SK-N-SH treated with all-trans-retinoic acid at 6 μM for 48 hours (cell line): ENCODE data around the gene S100P.

Source experiments
- ATAC-seq: fragments of 200-7000 bp; cut with Tn5 transposase; 3 replicates; pipeline ENCODE4 v1.9.1; 2020; ENCODE audit warnings: mild to moderate bottlenecking, moderate library complexity
- ARNTL ChIP-seq: fragments of 450-650 bp; formaldehyde crosslinking; IDR thresholded peaks from 2 replicates; pipeline ENCODE4 v1.5.0; 2020; ENCODE audit warnings: low read depth, mild to moderate bottlenecking, moderate library complexity, borderline replicate concordance
- BACH2 ChIP-seq: fragments of 250-450 bp; sonication (Bioruptor Pico); IDR thresholded peaks from 2 replicates; pipeline ENCODE4 v1.9.0; 2021; ENCODE audit warnings: mild to moderate bottlenecking, borderline replicate concordance
- CREB5 ChIP-seq: fragments of 250-450 bp; sonication (Bioruptor Pico); IDR thresholded peaks from 2 replicates; pipeline ENCODE4 v1.5.1; 2020; ENCODE audit warnings: low read depth, mild to moderate bottlenecking, moderate library complexity
- CSDC2 ChIP-seq: fragments of 250-450 bp; sonication (Bioruptor Pico); IDR thresholded peaks from 2 replicates; pipeline ENCODE4 v1.5.0; 2020; ENCODE audit warnings: mild to moderate bottlenecking, moderate library complexity
- ESRRG ChIP-seq: fragments of 250-450 bp; sonication (Bioruptor Pico); IDR thresholded peaks from 2 replicates; pipeline ENCODE4 v1.6.1; 2021; ENCODE audit warnings: mild to moderate bottlenecking
- GLIS3 ChIP-seq: fragments of 250-450 bp; sonication (Bioruptor Pico); IDR thresholded peaks from 2 replicates; pipeline ENCODE4 v1.5.0; 2020; ENCODE audit warnings: mild to moderate bottlenecking, moderate library complexity
- ISL1 ChIP-seq: fragments of 250-450 bp; sonication (Bioruptor Pico); IDR thresholded peaks from 2 replicates; pipeline ENCODE4 v2.1.2; 2022; ENCODE audit warnings: mild to moderate bottlenecking, moderate library complexity
- OSR1 ChIP-seq: fragments of 250-450 bp; sonication (Bioruptor Pico); IDR thresholded peaks from 2 replicates; pipeline ENCODE4 v1.8.0; 2022; ENCODE audit warnings: moderate library complexity, mild to moderate bottlenecking, inconsistent platforms
- POU6F1 ChIP-seq: fragments of 250-450 bp; sonication (Bioruptor Pico); IDR thresholded peaks from 2 replicates; pipeline ENCODE4 v1.8.0; 2021; ENCODE audit warnings: low read depth, mild to moderate bottlenecking, moderate library complexity, borderline replicate concordance
- PPARA ChIP-seq: fragments of 250-450 bp; sonication (Bioruptor Pico); IDR thresholded peaks from 2 replicates; pipeline ENCODE4 v1.5.0; 2020; ENCODE audit warnings: mild to moderate bottlenecking, borderline replicate concordance
- RARB ChIP-seq: fragments of 250-450 bp; sonication (Bioruptor Pico); IDR thresholded peaks from 2 replicates; pipeline ENCODE4 v1.8.0; 2021; ENCODE audit warnings: mild to moderate bottlenecking, moderate library complexity
- SNAI2 ChIP-seq: fragments of 250-450 bp; sonication (Bioruptor Pico); IDR thresholded peaks from 2 replicates; pipeline ENCODE4 v1.5.0; 2020; ENCODE audit warnings: mild to moderate bottlenecking, moderate library complexity
- TCF4 ChIP-seq: fragments of 250-450 bp; sonication (Bioruptor Pico); IDR thresholded peaks from 2 replicates; pipeline ENCODE4 v1.8.0; 2021; ENCODE audit warnings: mild to moderate bottlenecking, moderate library complexity, borderline replicate concordance
- TOX ChIP-seq: fragments of 250-450 bp; sonication (Bioruptor Pico); IDR thresholded peaks from 2 replicates; pipeline ENCODE4 v1.8.0; 2021; ENCODE audit warnings: mild to moderate bottlenecking, moderate library complexity, borderline replicate concordance
- TSHZ2 ChIP-seq: fragments of 250-450 bp; sonication (Bioruptor Pico); IDR thresholded peaks from 2 replicates; pipeline ENCODE4 v1.5.0; 2020; ENCODE audit warnings: mild to moderate bottlenecking, moderate library complexity
- ZC3H10 ChIP-seq: fragments of 250-450 bp; sonication (Bioruptor Pico); IDR thresholded peaks from 2 replicates; pipeline ENCODE4 v1.5.1; 2021; ENCODE audit warnings: mild to moderate bottlenecking, moderate library complexity
- ZFP3 ChIP-seq: fragments of 250-450 bp; sonication (Bioruptor Pico); IDR thresholded peaks from 2 replicates; pipeline ENCODE4 v1.5.0; 2020; ENCODE audit warnings: mild to moderate bottlenecking, moderate library complexity
- ZFP30 ChIP-seq: fragments of 450-650 bp; formaldehyde crosslinking; IDR thresholded peaks from 2 replicates; pipeline ENCODE4 v1.5.0; 2022; ENCODE audit warnings: mild to moderate bottlenecking, moderate library complexity
- ZNF565 ChIP-seq: fragments of 450-650 bp; formaldehyde crosslinking; conservative IDR thresholded peaks from 2 replicates; pipeline ENCODE4 v1.5.0; 2020; ENCODE audit warnings: low read depth, mild to moderate bottlenecking, moderate library complexity
- ZNF70 ChIP-seq: fragments of 450-650 bp; formaldehyde crosslinking; IDR thresholded peaks from 2 replicates; pipeline ENCODE4 v1.5.0; 2020; ENCODE audit warnings: mild to moderate bottlenecking, moderate library complexity
- ZNF8 ChIP-seq: fragments of 450-650 bp; formaldehyde crosslinking; IDR thresholded peaks from 2 replicates; pipeline ENCODE4 v1.5.0; 2020; ENCODE audit warnings: mild to moderate bottlenecking, moderate library complexity
- TF ChIP-seq, protein P1 (sequence below): fragments of 250-450 bp; sonication (Bioruptor Pico); IDR thresholded peaks from 2 replicates; pipeline ENCODE4 v1.8.0; 2020; ENCODE audit warnings: mild to moderate bottlenecking, moderate library complexity, borderline replicate concordance
- TF ChIP-seq, protein P2 (sequence below): fragments of 250-450 bp; sonication (Bioruptor Pico); IDR thresholded peaks from 2 replicates; pipeline ENCODE4 v1.5.1; 2021; ENCODE audit warnings: mild to moderate bottlenecking, moderate library complexity

Gene S100P

DNA sequence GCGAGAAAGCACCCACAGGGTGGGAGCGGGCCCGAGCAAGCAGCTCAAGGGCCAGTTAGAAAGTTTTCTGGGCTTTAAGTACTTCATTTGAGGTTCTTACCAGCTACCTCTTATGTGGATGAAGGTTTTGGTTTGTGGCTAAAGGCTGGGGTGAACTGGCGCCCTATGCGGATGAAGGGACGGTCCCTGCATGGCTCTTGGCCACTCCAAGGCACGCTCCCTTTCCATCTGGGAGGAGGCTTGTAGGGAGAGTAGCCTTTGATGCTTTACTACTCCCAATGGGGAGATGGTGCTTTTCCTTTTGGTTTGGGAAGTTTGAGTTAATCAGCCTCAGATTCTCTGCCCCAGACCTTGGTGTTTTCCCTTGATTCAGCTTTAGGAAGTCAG is 35.5 kb upstream of the S100P start:
- TF ChIP-seq ZNF70 (CRISPR knock-in tag) (no peak), RARB (CRISPR knock-in tag) (no peak), OSR1 (CRISPR knock-in tag) (no peak), ARNTL (no peak), ZC3H10 (CRISPR knock-in tag) (no peak), ESRRG (CRISPR knock-in tag) (no peak), TCF4 (CRISPR knock-in tag) (no peak), POU6F1 (CRISPR knock-in tag) (no peak), ZFP3 (no peak), CSDC2 (CRISPR knock-in tag) (no peak), SNAI2 (CRISPR knock-in tag) (no peak), CREB5 (CRISPR knock-in tag) (no peak), BACH2 (CRISPR knock-in tag) (no peak), ZNF565 (CRISPR knock-in tag) (no peak), ISL1 (CRISPR knock-in tag) (no peak), ZNF8 (no peak), PPARA (no peak), TOX (no peak)
- TF ChIP-seq, protein P1, sequence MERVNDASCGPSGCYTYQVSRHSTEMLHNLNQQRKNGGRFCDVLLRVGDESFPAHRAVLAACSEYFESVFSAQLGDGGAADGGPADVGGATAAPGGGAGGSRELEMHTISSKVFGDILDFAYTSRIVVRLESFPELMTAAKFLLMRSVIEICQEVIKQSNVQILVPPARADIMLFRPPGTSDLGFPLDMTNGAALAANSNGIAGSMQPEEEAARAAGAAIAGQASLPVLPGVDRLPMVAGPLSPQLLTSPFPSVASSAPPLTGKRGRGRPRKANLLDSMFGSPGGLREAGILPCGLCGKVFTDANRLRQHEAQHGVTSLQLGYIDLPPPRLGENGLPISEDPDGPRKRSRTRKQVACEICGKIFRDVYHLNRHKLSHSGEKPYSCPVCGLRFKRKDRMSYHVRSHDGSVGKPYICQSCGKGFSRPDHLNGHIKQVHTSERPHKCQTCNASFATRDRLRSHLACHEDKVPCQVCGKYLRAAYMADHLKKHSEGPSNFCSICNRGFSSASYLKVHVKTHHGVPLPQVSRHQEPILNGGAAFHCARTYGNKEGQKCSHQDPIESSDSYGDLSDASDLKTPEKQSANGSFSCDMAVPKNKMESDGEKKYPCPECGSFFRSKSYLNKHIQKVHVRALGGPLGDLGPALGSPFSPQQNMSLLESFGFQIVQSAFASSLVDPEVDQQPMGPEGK, result no peak
- TF ChIP-seq, protein P2, sequence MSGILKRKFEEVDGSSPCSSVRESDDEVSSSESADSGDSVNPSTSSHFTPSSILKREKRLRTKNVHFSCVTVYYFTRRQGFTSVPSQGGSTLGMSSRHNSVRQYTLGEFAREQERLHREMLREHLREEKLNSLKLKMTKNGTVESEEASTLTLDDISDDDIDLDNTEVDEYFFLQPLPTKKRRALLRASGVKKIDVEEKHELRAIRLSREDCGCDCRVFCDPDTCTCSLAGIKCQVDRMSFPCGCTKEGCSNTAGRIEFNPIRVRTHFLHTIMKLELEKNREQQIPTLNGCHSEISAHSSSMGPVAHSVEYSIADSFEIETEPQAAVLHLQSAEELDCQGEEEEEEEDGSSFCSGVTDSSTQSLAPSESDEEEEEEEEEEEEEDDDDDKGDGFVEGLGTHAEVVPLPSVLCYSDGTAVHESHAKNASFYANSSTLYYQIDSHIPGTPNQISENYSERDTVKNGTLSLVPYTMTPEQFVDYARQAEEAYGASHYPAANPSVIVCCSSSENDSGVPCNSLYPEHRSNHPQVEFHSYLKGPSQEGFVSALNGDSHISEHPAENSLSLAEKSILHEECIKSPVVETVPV, result no peak
- ATAC-seq, result no peak

DNA sequence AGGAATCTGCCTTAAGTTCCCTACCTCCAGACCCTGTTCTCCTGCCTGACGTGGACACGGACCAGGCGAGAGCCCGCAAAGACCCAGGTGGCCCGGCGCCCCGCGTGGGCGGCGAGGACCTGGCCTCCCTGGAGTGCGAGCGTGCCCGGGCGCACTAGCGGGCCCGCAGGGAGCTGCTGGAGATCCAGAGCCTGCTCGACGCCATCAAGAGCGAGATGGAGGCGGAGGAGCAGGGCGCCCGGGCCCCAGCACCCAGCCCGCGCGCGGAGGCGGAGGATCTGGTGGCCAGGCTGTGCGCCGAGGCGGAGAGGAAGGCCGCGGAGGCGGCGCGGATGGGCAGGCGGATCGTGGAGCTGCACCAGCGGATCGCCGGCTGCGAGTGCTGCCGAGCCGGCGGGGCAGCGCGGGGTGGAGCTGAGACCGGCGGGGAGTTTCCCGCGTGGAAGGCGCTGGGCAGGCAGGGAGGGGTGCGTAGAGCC is 35.0 kb upstream of the S100P start:
- TF ChIP-seq RARB (CRISPR knock-in tag), result no peak
- no peak for TF ChIP-seq CREB5 (CRISPR knock-in tag)
- TF ChIP-seq, protein P2, result no peak
- no peak for TF ChIP-seq ZNF8
- TF ChIP-seq ZFP3, result no peak
- no peak for TF ChIP-seq ESRRG (CRISPR knock-in tag)
- TF ChIP-seq, protein P1, result no peak
- no peak for TF ChIP-seq OSR1 (CRISPR knock-in tag)
- no peak for TF ChIP-seq ZNF70 (CRISPR knock-in tag)
- no peak for TF ChIP-seq GLIS3
- TF ChIP-seq POU6F1 (CRISPR knock-in tag), result no peak
- no peak for TF ChIP-seq TCF4 (CRISPR knock-in tag)
- no peak for TF ChIP-seq TOX
- TF ChIP-seq ARNTL, result no peak
- TF ChIP-seq TSHZ2 (CRISPR knock-in tag), result no peak
- TF ChIP-seq SNAI2 (CRISPR knock-in tag), result no peak
- TF ChIP-seq ISL1 (CRISPR knock-in tag), result no peak
- no peak for TF ChIP-seq ZFP30 (CRISPR knock-in tag)
- no peak for TF ChIP-seq CSDC2 (CRISPR knock-in tag)
- no peak for ATAC-seq
